ENCODE results near the gene NUDT3.

Gene NUDT3

GRCh38 chr6:34318499-34319470, 73.7 kb downstream of the NUDT3 start:
- DNase-seq: no peak

GRCh38 chr6:34317882-34318498, 74.5 kb downstream of the NUDT3 start:
- DNase-seq: no peak

- DNase-seq: no peak
These were observed 75.3 kb downstream of the NUDT3 start for GRCh38 chr6:34317172-34317477.

GRCh38 chr6:34316431-34317171, 75.9 kb downstream of the NUDT3 start:
- no peak for DNase-seq

- peak; percentile 22 for DNase-seq
These were observed 76.7 kb downstream of the NUDT3 start for GRCh38 chr6:34315780-34316179.

GRCh38 chr6:34315256-34315655, 77.2 kb downstream of the NUDT3 start:
- DNase-seq: no peak

- DNase-seq: no peak
These were observed 80.2 kb downstream of the NUDT3 start for GRCh38 chr6:34312259-34312658.

- DNase-seq: no peak
These were observed 81.7 kb downstream of the NUDT3 start for GRCh38 chr6:34310817-34311216.

- no peak for DNase-seq
These were observed 84.0 kb downstream of the NUDT3 start for GRCh38 chr6:34308483-34308882.

- DNase-seq: no peak
These were observed 86.3 kb downstream of the NUDT3 start for GRCh38 chr6:34305982-34306708.

- DNase-seq: no peak
These were observed 87.0 kb downstream of the NUDT3 start for GRCh38 chr6:34305497-34305896.

GRCh38 chr6:34304164-34304563, 88.3 kb downstream of the NUDT3 start:
- DNase-seq: no peak

- DNase-seq: no peak
These were observed 89.5 kb downstream of the NUDT3 start for GRCh38 chr6:34302929-34303328.

GRCh38 chr6:34301408-34301807, 91.1 kb downstream of the NUDT3 start:
- no peak for DNase-seq

GRCh38 chr6:34300332-34300751, 92.1 kb downstream of the NUDT3 start:
- DNase-seq: peak; percentile 24

GRCh38 chr6:34298941-34299340, 93.5 kb downstream of the NUDT3 start:
- DNase-seq: no peak

GRCh38 chr6:34295721-34296120, 96.7 kb downstream of the NUDT3 start:
- no peak for DNase-seq

- no peak for DNase-seq
These were observed 99.5 kb downstream of the NUDT3 start for GRCh38 chr6:34292954-34293353.

- no peak for DNase-seq
These were observed 103.3 kb downstream of the NUDT3 start for GRCh38 chr6:34289137-34289536.

GRCh38 chr6:34288581-34288980, 103.9 kb downstream of the NUDT3 start:
- DNase-seq: no peak

GRCh38 chr6:34285448-34286164, 106.9 kb downstream of the NUDT3 start:
- peak; percentile 53 for DNase-seq
